ENCODE measurements around the gene KLK6. TPM values are rescaled to one million over a fixed set of nuclear protein-coding genes. Genes with fewer than 3 reads are reported as not detected.

Gene KLK6
- total and polyA plus RNA-seq, 2 donors (not counting 3 experiments of a cell fraction or from before 2014, with no cell fraction given), result 0.12 TPM; not detected in 1

GRCh38 chr19:50921426-50922316 is 47.7 kb downstream of the KLK6 start:
- H3K4me3 ChIP-seq (replicated peaks in 1 of 3; ENCODE audit: insufficient read depth in 1 of 3, low read depth in 1 of 3, low read length in 3 of 3), result no peak overlapping the region
- no TSS peak for BruUV-seq (replicated peaks)
- no peak overlapping the region for H3K27ac ChIP-seq (ENCODE audit: insufficient read depth, low read depth, low read length)
- no peak for FAIRE-seq
- H3K79me2 ChIP-seq (ENCODE audit: control insufficient read depth, insufficient read depth, low read length), result no peaks in the 10 kb centered on the region
- DNase-seq (ENCODE audit: low read depth, low spot score), result no peak
- H3K9me1 ChIP-seq (replicated peaks; ENCODE audit: control insufficient read depth, extremely low read depth, insufficient read depth, low read length), result no peaks in the 10 kb centered on the region
- CTCF ChIA-PET, result interaction anchor here (0.6 to 6.6 kb wide), 48 partner anchors 8 to 747 kb away, joined by 3 to 129 read pairs (median 5); partner anchors contain the start of genes KCNC3 and KLK4
- no peak overlapping the region for H2AFZ ChIP-seq (ENCODE audit: low read depth, low read length)
- H3K36me3 ChIP-seq (ENCODE audit: control insufficient read depth in 2 of 2, extremely low read depth in 1 of 2, insufficient read depth in 2 of 2, low read length in 2 of 2), result no peaks in the 10 kb centered on the region
- no peaks in the 10 kb centered on the region for H4K20me1 ChIP-seq (replicated peaks; ENCODE audit: control insufficient read depth, extremely low read depth, insufficient read depth, low read length)
- H3K27me3 ChIP-seq (ENCODE audit: control insufficient read depth in 2 of 2, insufficient read depth in 2 of 2, low read length in 2 of 2), result peaks cover 0 to 3% of the 10 kb centered on the region in 2 experiments
- TF ChIP-seq POLR2A (IDR thresholded peaks at IDR 0.05; ENCODE audit: low read depth, low read length) (no peak), MAX (IDR thresholded peaks at IDR 0.05; ENCODE audit: insufficient read depth, insufficient read length) (no peak), CTCF (IDR thresholded peaks at IDR 0.05; ENCODE audit: extremely low read depth in 1 of 2, insufficient read depth in 1 of 2, low read depth in 1 of 2, low read length in 2 of 2) (no peak), MYC (IDR thresholded peaks at IDR 0.05; ENCODE audit: low read depth, low read length) (no peak), GATA2 (IDR thresholded peaks at IDR 0.05; ENCODE audit: insufficient read depth, insufficient read length, low read depth, low read length) (no peak), FOS (IDR thresholded peaks at IDR 0.05; ENCODE audit: borderline replicate concordance, insufficient read depth, low read length) (no peak), POLR2AphosphoS5 (IDR thresholded peaks at IDR 0.05; ENCODE audit: insufficient read depth, low read depth, low read length) (no peak), EZH2 (IDR thresholded peaks at IDR 0.05; ENCODE audit: borderline replicate concordance, low read depth, low read length, severe bottlenecking) (no peak), JUN (IDR thresholded peaks at IDR 0.05; ENCODE audit: borderline replicate concordance, insufficient read depth, insufficient read length, low read depth) (no peak)
- dilution Hi-C loops (cut with MboI; ENCODE audit: extremely low pct_ligation_motif_present, low sequenced_read_pairs), result no loop called here
- intact Hi-C loops (cut with micrococcal nuclease), result loop anchor here (1.0 to 5.0 kb wide), 7 partner anchors 15 to 564 kb away; partner anchors contain the start of gene CLEC11A
- H3K9ac ChIP-seq (replicated peaks; ENCODE audit: extremely low read depth, insufficient read depth, low read length), result no peak overlapping the region
- no peak overlapping the region for H3K4me2 ChIP-seq (ENCODE audit: insufficient read depth, low read length)
- POLR2A ChIA-PET, result no interaction called here
- H3K9me3 ChIP-seq (replicated peaks; ENCODE audit: control insufficient read depth, insufficient read depth, low read length), result no peaks in the 10 kb centered on the region
- no peaks in the 10 kb centered on the region for H3K4me1 ChIP-seq (ENCODE audit: control insufficient read depth, extremely low read depth, insufficient read depth, low read length)

Measured in endothelial cell of umbilical vein (primary cell).